C1 segment of cervical spinal cord (tissue), 14 donors: ENCODE data around the gene SPIN4.
A peak's percentile ranks its signal among the peaks of the same experiment; 100 is the strongest.
"Not testable (repeated sequence)": the region's sequence is repeated elsewhere in the genome, so short reads cannot be mapped to it uniquely, and the experiment has no call there.

Experiments
- DNase-seq, 14 donors: peaks; one replicate each; lab custom pipeline; 2025; lab: John Stamatoyannopoulos, UW

The SPIN4 gene

DNA sequence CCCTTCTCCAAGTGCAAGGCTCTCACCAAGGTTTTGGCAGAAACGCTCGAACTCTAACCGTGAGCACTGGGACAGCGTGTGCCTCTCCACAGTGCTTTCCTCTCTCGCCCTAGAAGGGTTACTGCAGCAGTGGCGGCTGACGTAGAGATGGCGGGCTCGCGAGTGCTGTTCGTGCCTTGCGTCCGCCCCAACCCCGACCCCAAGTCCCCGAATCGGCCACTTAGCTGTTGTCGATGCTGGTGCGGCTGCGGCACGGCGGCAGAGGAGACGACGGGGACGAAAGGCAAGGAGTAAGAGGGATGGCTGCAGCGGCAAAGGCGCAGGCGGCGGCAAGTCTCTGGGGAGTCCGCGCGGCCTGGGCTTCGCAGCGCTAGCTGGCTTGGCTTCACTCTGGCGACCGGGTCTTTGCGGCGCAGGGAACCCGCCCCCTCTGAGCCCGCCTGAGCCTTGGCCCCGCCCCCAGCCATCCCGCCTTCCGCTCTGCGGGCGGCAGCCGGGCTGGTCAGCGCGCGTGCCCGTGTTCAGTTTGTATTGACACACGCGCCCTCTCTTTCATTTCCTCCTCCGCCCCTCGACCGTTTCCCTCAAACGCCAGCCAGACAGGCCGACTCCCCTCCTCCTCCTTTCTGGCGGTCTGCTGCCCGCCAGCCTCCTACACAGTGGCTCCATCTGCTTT is at the start of gene SPIN4:
TSS of gene SPIN4 (minus strand) at position 392 of the 676 bp plus-strand sequence. CDS start 513 bp downstream, outside the sequence.
- DNase-seq: peak in 13 of 14 donors; percentile 33 to 83 (median 65)

DNA sequence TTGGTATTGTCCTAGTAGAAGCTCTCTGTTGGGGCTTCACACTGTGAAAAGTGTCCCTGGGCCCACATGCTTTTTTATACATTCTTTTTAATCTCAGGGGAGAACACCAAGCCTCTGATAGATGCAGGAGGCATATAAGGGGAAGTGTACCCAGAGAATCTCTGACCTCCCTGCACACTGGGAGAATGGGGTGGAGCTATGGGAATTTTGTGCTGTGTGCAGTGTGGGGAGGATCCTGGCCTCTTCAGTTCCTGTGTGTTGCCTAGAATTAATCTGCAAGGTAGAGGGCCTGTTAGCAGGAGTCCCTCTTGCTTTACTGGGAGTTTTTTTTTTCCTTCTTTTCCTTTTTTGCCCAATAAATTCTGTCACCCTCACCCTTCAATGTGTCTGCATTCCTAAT is 49.2 kb upstream of the SPIN4 start:
- no peak for DNase-seq

DNA sequence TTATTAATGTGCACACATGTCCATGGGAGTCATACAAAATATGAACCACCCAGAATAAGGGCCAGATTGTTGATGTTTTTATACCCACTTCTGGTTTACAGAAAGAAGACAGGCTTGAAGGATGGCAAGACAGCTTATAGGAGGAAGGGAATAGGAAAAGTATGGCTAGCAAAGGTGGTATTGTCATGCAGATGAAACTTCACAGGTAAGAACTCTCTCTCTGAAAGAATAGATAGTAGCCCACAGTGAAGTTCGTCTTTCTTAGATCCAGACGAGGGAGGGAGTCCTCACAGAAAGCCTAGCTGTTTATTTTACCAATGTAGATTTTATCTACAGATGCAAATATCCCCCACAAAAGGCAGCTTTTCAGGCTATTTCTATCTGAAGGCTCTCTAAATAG is 43.7 kb upstream of the SPIN4 start:
- DNase-seq: no peak

DNA sequence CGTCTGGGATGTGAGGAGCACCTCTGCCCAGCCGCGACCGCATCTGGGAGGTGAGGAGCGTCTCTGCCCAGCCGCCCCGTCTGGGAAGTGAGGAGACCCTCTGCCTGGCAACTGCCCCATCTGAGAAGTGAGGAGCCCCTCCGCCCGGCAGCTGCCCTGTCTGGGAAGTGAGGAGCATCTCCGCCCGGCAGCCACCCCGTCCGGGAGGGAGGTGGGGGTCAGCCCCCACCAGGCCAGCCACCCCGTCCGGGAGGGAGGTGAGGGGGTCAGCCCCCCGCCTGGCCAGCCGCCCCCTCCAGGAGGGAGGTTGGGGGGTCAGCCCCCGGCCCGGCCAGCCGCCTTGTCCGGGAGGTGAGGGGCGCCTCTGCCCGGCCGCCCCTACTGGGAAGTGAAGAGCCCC is 42.0 kb upstream of the SPIN4 start:
- not testable (repeated sequence) for DNase-seq

DNA sequence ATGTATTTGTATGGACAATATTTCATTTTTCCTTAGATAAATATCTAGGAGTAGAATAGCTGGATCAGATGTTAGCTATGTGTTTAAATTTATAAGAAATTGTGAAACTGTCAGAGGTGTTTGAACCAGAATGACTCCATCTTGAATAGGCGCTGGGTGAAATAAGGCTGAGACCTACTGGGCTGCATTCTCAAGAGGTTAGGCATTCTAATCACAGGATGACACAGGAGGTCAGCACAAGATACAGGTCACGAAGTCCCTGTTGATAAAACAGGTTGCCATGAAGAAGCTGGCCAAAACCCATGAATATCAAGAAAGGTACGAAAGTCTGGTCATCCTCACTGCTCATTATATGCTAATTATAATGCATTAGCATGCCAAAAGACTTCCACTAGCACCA is 36.3 kb upstream of the SPIN4 start:
- no peak for DNase-seq

DNA sequence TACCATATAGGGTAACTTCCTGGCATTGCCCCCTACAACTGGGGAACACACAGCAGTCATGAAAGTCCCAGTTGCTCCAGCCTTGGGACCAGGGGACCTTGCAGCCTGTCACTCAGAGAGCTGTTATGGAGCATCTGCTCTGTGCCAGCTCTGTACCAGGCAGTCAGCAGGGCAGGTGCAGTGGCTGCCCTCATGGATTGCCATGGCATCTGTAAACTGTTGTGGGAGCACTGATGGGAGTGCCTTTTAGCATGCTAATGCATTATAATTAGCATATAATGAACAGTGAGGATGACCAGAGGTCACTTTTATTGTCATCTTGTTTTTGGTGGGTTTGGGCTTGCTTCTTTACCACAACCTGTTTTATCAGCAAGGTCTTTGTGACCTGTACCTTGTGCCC is 33.1 kb upstream of the SPIN4 start:
- not testable (repeated sequence) for DNase-seq

DNA sequence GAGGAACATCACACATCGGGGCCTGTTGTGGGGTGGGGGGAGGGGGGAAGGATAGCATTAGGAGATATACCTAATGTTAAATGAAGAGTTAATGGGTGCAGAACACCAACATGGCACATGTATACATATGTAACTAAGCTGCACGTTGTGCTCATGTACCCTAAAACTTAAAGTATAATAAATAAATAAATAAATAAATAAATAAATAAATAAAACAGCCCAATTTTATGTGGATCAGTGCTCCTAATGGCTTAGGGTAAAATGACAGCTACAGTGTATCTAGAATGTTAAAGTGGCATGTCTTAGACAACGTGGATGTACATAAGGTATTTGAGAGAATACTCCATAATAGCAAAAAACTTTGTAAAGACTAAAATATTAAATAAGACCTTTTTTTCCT is 21.9 kb upstream of the SPIN4 start:
- DNase-seq: not testable (repeated sequence)

DNA sequence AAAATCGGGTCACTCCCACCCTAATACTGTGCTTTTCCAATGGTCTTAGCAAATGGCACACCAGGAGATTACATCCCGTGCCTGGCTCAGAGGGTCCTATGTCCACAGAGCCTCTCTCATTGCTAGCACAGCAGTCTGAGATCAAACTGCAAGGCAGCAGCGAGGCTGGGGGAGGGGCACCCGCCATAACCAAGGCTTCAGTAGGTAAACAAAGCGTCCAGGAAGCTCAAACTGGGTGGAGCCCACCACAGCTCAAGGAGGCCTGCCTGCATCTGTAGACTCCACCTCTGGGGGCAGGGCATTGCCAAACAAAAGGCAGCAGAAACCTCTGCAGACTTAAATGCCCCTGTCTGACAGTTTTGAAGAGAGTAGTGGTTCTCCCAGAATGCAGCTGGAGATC is 16.6 kb upstream of the SPIN4 start:
- DNase-seq: not testable (repeated sequence)

DNA sequence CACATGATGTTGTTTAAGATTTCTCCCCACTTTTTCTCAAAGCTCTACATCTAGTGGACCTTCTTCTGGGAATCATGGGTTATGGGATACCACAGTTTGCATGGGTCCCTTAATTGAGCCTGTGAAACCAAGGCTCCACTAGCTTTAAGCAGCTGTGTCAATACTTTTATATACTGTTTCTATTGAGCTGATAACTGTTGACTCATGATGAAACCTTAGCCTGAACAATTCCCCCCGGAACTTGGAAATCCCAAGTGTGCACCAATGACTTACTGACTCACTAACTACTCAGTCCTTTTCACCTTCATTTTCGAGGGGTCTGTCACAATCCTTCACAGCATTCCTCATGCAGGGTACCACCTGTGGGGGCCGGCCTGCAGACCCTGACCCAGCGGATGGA is 12.7 kb upstream of the SPIN4 start:
- DNase-seq: no peak

DNA sequence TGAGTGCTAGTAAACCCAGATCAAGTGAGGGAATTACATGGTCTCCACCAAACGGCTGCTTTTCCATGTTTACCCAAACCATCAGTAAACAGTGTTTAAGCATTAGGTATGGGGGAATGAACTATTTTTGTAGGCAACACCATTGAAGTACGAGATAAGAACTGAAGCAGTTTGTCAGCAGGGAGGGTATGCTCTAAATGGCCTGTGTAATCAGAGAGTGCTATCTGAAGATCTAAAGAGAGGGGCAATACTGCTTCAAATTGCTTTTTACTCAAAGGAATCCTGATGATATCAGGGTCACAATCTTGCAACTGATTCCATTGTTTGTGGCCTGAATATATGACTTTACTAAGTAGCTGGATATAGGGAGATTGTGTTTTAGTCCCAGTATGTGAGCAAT is 10.4 kb upstream of the SPIN4 start:
- DNase-seq: no peak

DNA sequence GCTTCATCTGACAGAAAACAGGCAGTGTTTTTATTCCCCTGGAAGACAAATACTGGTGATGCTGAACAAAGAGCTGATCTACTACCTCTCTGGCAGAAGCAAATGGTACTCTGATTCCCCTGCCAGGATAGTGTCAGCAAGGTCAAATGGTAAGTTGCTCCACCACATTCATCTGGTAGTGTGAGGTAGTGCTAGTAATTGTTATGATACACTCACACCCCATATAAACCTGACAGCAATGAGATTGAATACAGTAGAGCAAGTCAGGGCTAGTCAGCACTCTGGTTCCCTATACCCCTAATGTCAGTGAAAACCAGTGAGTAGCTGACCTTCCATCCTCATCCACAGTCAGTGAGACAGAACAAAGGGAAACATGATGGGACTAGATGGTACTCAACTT is 3.4 kb upstream of the SPIN4 start:
- no peak for DNase-seq

DNA sequence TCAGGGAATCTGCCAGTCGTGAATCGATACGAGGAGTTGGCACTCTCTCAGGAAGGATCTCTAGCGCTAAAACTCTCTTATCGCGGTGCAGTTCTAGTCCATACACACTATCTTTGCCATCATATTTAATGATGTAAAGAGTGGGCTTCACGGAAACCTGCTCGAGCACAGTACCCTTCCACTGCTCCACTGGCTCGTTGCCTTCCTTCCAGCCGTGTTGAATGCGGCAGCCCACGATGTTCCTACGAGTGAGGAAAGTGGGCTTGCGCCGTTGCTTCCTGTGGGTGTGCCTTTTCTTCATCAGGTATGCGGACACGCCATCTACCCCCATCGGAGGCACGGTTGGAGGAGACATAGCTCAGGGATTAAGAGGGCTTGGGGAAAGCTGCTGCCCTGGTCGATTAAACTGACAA is 661 bp downstream of the SPIN4 start:
- peak in 8 of 14 donors; percentile 2 to 53 (median 18) for DNase-seq

DNA sequence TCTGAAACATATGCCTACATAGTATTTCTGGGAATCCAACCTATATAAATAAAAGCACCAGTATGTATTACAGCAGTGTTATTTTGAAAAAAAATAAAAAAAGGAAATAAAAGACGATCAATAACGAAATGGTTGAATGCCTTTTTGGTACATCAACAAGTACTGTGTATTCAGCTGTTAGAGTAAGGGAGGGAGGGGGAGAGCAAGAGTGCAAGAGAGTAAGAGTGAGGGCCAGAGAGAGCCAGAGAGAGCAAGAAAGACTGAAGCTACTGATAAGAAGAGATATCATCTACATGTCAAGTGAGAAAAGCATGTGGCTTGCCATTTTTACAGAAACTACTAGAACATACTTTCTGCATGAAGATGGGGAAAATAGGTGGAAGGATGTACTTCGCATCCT is 1.8 kb downstream of the SPIN4 start:
- no peak for DNase-seq

DNA sequence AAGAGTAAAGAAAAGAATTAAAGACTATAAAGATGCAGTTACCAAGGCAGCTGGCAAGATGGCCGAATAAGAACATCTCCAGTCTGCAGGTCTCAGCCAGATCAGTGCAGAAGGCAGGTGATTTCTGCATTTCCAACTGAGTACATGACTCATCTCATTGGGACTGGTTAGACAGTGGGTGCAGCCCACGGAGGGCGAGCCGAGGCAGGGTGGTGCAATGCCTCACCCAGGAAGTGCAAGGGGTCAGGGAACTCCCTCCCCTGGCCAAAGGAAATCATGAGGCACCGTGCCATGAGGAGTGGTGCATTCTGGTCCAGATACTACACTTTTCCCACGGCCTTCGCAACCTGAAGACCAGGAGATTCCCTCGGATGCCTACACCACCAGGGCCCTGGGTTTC is 20.5 kb downstream of the SPIN4 start:
- DNase-seq: no peak

DNA sequence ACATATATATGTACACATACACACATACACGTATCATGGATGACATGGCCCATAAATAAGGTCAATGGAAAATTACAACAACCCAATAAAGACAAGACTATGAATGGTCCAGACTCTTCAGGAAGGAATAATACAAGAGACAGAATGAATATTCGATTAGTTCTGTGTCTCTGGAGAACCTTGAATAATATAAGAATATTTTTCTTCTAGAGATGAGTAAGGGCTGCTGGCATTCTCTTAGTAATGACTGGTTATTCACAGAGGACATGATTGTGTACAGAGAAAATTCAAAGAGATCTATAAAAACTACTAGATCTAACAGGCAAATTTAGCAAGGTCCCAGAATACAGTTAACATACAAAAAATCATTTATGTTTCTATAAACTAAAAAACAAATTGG is 23.3 kb downstream of the SPIN4 start:
- DNase-seq: no peak

DNA sequence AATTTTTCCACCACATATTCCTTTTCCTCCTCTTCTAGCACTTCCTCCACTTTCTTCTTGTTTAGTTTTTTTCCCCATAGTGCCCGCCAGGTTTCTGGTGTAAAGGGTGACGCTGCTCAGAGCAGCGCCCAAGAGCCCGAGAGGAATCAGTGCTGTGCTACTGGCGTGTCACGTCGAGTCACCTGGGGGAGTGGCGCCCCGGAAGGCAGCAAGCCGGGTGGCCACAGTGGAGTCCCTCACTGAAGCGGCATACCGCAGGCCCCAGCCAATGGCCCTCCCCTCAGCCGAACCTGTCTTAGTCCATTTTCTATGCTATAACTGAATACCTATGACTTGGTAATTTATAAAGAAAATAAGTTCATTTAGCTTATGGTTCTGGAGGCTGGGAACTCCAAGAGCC is 51.5 kb downstream of the SPIN4 start:
- no peak for DNase-seq
